ENCODE measurements around the gene IFT52.
"Not testable (repeated sequence)": the region's sequence is repeated elsewhere in the genome, so short reads cannot be mapped to it uniquely, and the experiment has no call there.

IFT52 gene

DNA sequence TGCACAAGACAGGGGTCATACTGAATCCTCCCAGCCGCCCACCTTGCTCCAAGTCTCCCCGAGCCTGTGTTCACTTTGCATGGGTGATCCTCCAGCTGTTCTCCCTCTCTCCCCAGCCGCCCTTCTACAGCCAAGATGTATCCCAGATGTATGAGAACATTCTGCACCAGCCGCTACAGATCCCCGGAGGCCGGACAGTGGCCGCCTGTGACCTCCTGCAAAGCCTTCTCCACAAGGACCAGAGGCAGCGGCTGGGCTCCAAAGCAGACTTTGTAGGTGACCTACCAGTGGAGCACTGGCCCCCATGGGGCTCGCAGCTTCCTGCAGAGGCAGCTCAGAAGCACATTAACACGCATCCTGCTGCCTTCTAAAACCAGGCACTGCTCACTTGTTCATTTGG, 14.6 kb upstream of the IFT52 start:
- no peaks in the 10 kb centered on the region for H3K36me3 Mint-ChIP-seq
- H3K4me3 Mint-ChIP-seq, result no peak overlapping the region

DNA sequence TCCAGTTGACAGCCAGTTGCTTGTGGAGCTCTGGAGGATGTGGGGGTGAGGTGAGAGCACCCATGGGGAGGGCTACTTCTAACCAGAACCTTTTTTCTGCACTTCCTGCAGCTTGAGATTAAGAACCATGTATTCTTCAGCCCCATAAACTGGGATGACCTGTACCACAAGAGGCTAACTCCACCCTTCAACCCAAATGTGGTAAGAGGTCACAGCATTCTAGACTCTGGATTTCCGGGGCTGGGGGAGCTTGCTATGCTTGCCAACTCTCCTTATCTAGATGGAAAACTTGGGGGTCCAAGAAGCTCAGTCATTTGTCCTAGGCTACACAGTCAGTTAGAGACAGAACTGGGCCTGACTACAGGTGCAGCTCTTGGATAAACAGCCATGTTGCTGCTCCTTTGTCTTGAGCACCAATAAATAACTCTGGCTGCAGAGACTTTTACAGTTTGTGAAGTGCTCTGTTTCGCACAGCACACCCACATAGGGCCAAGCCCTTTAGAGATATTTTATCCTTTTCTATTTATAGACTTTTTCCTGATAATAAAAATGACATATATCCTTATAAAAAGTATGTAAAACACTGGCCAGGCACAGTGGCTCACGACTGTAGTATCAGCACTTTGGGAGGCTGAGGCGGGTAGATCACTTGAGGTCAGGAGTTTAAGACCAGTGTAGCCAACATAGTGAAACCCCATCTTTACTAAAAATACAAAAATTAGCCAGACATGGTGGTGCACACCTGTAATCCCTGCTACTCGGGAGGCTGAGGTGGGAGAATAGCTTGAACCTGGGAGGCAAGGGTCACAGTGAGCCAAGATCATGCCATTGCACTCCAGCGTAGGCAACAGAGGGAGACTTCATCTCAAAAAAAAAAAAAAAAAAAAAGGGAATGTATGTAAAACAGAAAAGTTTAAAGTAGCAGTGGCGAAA, 10.6 kb upstream of the IFT52 start:
- ATAC-seq (ENCODE audit: low read depth), result no peak
- no peaks in the 10 kb centered on the region for H3K9me3 Mint-ChIP-seq

More for the DNA sequence above, 14.6 kb upstream of the IFT52 start:
- DNase-seq (ENCODE audit: low spot score in 2 of 2) (no peak), ATAC-seq (ENCODE audit: low read depth) (no peak)
- Mint-ChIP-seq H3K4me1 (no peaks in the 10 kb centered on the region), H3K9me3 (no peaks in the 10 kb centered on the region), H3K27me3 (no peaks in the 10 kb centered on the region), H3K27ac (no peak overlapping the region)

DNA sequence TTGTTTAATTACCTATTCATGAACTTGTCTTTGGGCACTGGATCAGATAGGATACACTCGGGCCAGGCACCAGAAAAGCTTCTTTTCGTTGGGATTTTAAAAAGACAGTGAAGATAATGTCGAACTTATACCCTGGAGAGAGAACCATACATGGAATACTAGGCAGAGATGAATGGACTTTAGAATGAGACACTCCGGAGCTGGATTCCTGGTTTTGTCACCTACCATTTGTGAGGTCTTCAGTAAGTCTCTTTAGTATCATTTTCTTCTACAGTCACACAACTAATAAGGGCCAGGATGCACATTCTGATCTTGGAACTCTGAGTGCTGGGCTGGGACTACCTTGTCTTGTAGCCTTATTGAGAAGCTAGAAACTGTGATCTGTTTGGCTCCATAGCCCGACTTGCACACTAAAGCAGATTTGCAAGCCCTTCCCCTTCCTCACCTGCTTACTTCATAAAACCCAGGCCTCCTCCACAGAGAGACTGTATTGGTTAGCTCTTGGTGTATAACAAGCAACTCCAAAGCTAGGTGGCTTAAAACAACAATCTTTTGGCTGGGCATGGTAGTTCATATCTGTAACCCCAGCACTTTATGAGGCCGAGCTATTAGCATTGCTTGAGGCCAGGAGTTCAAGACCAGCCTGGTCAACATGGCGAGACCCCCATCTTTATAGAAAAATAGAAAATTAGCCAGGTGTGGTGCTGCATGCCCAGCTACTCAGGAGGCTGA, 7.4 kb upstream of the IFT52 start:
- H3K4me3 Mint-ChIP-seq, result no peak overlapping the region
- ATAC-seq (ENCODE audit: low read depth) (no peak), DNase-seq (ENCODE audit: low spot score in 2 of 2) (no peak)
- H3K36me3 Mint-ChIP-seq, result no peaks in the 10 kb centered on the region
- no peaks in the 10 kb centered on the region for H3K4me1 Mint-ChIP-seq
- H3K27ac Mint-ChIP-seq, result no peak overlapping the region
- H3K9me3 Mint-ChIP-seq, result no peaks in the 10 kb centered on the region
- no peaks in the 10 kb centered on the region for H3K27me3 Mint-ChIP-seq

More for the DNA sequence above, 10.6 kb upstream of the IFT52 start:
- Mint-ChIP-seq H3K27ac (no peak overlapping the region), H3K27me3 (no peaks in the 10 kb centered on the region), H3K4me1 (no peaks in the 10 kb centered on the region), H3K4me3 (no peak overlapping the region), H3K36me3 (no peaks in the 10 kb centered on the region)
- DNase-seq (ENCODE audit: low spot score in 2 of 2), result no peak

- no peaks in the 10 kb centered on the region for H3K36me3 Mint-ChIP-seq
- H3K9me3 Mint-ChIP-seq, result no peaks in the 10 kb centered on the region
- ATAC-seq (ENCODE audit: low read depth) (no peak), DNase-seq (ENCODE audit: low spot score in 2 of 2) (no peak)
- no peaks in the 10 kb centered on the region for H3K4me1 Mint-ChIP-seq
- no peak overlapping the region for H3K27ac Mint-ChIP-seq
- H3K27me3 Mint-ChIP-seq, result no peaks in the 10 kb centered on the region
- no peak overlapping the region for H3K4me3 Mint-ChIP-seq
These were observed 6.7 kb upstream of the IFT52 start for GRCh38 chr20:43583982-43584432.

DNA sequence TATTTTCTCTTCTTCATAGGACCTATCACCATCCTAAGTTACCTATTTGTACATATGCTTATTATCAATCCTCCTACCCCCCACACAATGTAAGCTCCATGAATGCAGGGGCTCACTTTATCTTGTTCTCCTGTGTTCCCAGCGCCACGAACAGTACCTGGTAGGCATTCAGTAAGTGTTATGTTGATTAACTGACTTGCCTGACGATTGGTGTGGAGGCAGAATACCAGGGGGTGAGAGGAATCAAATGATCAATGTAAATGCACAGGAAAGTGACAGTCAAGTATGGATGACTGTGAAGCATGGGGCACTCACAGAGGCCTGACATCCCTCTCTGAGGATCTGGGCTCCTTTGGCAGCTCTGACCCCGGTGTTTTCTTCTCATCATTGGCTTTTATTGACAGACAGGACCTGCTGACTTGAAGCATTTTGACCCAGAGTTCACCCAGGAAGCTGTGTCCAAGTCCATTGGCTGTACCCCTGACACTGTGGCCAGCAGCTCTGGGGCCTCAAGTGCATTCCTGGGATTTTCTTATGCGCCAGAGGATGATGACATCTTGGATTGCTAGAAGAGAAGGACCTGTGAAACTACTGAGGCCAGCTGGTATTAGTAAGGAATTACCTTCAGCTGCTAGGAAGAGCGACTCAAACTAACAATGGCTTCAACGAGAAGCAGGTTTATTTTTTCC, 6.1 kb upstream of the IFT52 start:
- Mint-ChIP-seq H3K27me3 (no peaks in the 10 kb centered on the region), H3K36me3 (no peaks in the 10 kb centered on the region), H3K9me3 (no peaks in the 10 kb centered on the region), H3K4me1 (no peaks in the 10 kb centered on the region), H3K27ac (no peak overlapping the region), H3K4me3 (no peak overlapping the region)
- DNase-seq (ENCODE audit: low spot score in 2 of 2) (no peak), ATAC-seq (ENCODE audit: low read depth) (no peak)

DNA sequence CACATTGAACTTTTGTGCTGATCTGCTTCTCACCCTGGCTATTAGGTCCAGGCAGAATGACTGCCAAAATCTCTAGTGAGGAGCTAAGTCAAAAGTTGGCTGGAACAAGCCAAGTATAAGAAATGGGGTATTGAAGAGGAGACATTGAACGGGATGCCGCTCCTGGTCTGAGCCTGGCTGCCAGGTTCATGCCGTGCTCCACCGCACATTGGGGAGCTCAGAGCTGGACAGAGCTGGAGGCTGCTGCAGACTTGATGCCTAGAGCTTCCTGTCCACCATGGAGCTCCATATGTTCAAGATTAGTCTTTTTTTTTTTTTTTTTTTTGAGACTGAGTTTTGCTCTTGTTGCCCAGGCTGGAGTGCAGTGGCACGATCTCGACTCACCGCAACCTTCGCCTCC, 4.1 kb upstream of the IFT52 start:
- no peak for ATAC-seq (ENCODE audit: low read depth)
- H3K9me3 Mint-ChIP-seq, result no peaks in the 10 kb centered on the region
- H3K27ac Mint-ChIP-seq, result no peak overlapping the region
- DNase-seq (ENCODE audit: low spot score in 2 of 2), result no peak
- H3K4me1 Mint-ChIP-seq, result peaks cover 8% of the 10 kb centered on the region
- H3K36me3 Mint-ChIP-seq, result no peaks in the 10 kb centered on the region
- no peak overlapping the region for H3K4me3 Mint-ChIP-seq
- no peaks in the 10 kb centered on the region for H3K27me3 Mint-ChIP-seq

DNA sequence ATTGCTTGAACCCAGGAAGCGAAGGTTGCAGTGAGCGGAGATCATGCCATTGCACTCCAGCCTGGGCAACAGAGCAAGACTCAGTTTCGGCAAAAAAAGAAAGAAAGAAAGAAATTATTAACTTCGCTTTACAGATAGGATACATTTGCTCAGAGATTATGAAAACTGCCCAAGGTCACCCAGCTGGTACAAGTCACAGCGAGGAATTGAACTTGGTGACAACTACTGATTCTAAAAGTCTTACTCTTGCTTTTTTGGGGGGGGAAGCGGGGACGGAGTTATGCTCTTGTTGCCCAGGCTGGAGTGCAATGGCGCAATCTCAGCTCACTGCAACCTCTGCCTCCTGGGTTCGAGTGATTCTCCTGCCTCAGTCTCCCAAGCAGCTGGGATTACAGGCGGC, 2.2 kb upstream of the IFT52 start:
- H3K9me3 Mint-ChIP-seq; DNase-seq (ENCODE audit: low spot score in 2 of 2); H3K4me3 Mint-ChIP-seq; H3K36me3 Mint-ChIP-seq; H3K27me3 Mint-ChIP-seq; H3K27ac Mint-ChIP-seq; ATAC-seq (ENCODE audit: low read depth); H3K4me1 Mint-ChIP-seq: not testable (repeated sequence)

GRCh38 chr20:43590036-43590391, 723 bp upstream of the IFT52 start:
- H3K36me3 Mint-ChIP-seq, result peaks cover 2% of the 10 kb centered on the region
- H3K27me3 Mint-ChIP-seq, result no peaks in the 10 kb centered on the region
- no peak for DNase-seq (ENCODE audit: low spot score in 2 of 2)
- no peaks in the 10 kb centered on the region for H3K9me3 Mint-ChIP-seq
- ATAC-seq (ENCODE audit: low read depth), result no peak
- peak overlapping the region; percentile 96 for H3K27ac Mint-ChIP-seq
- peaks cover 11% of the 10 kb centered on the region for H3K4me1 Mint-ChIP-seq
- H3K4me3 Mint-ChIP-seq, result peak overlapping the region; percentile 93

- H3K27ac Mint-ChIP-seq; ATAC-seq (ENCODE audit: low read depth); H3K9me3 Mint-ChIP-seq; H3K4me3 Mint-ChIP-seq; H3K27me3 Mint-ChIP-seq; DNase-seq (ENCODE audit: low spot score in 2 of 2); H3K4me1 Mint-ChIP-seq: not testable (repeated sequence)
- H3K36me3 Mint-ChIP-seq, result peaks cover 31% of the 10 kb centered on the region
These were observed 11.2 kb downstream of the IFT52 start for GRCh38 chr20:43601960-43602359.

DNA sequence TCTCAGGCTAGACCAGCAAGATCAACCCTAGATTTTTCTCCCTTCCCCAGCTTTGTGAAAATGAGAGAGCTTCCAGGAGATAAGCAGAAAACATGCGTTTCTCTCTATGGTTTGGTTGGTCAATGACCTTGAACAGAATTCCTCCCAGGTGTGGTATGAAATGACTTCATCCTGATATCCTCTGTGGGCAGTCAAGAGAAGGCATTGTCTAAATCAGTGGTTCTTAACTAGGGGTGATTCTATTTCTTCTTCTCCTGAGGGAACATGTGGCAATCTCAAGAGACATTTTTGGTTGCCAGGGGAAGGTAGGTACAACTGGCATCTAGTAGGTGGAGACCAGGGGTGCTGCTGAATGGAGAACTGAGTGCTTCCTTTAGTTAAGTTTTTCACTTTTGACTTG, 12.4 kb downstream of the IFT52 start:
- H3K27ac Mint-ChIP-seq, result no peak overlapping the region
- H3K9me3 Mint-ChIP-seq, result no peaks in the 10 kb centered on the region
- no peak for ATAC-seq (ENCODE audit: low read depth)
- peaks cover 3% of the 10 kb centered on the region for H3K4me1 Mint-ChIP-seq
- no peak overlapping the region for H3K4me3 Mint-ChIP-seq
- H3K27me3 Mint-ChIP-seq, result no peaks in the 10 kb centered on the region
- no peak for DNase-seq (ENCODE audit: low spot score in 2 of 2)
- peaks cover 25% of the 10 kb centered on the region for H3K36me3 Mint-ChIP-seq

DNA sequence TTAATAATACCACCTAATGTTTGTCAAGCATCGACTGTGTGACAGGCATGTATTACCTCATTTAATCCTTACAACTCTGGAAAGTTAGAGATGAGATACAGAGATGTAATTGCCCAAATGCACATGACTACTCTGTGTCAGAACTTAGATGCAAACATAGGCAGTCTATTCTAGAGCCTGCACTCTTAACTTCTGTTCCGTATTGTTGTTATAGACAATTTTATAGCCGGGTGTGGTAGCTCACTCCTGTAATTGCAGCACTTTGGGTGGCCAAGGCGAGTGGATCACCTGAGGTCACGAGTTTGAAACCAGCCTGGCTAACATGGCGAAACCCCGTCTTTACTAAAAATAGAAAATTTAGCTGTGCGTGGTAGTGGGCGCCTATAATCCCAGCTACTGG, 15.0 kb downstream of the IFT52 start:
- no peak overlapping the region for H3K27ac Mint-ChIP-seq
- H3K4me1 Mint-ChIP-seq, result no peaks in the 10 kb centered on the region
- H3K27me3 Mint-ChIP-seq, result no peaks in the 10 kb centered on the region
- peaks cover 16% of the 10 kb centered on the region for H3K36me3 Mint-ChIP-seq
- ATAC-seq (ENCODE audit: low read depth), result no peak
- DNase-seq (ENCODE audit: low spot score in 2 of 2), result no peak
- H3K4me3 Mint-ChIP-seq, result no peak overlapping the region
- H3K9me3 Mint-ChIP-seq, result no peaks in the 10 kb centered on the region

- ATAC-seq (ENCODE audit: low read depth), result not testable (repeated sequence)
These were observed 16.5 kb downstream of the IFT52 start for GRCh38 chr20:43607278-43607677.

GRCh38 chr20:43631598-43631997, 40.9 kb downstream of the IFT52 start:
- peaks cover 16% of the 10 kb centered on the region for H3K36me3 Mint-ChIP-seq
- no peaks in the 10 kb centered on the region for H3K27me3 Mint-ChIP-seq
- ATAC-seq (ENCODE audit: low read depth) (no peak), DNase-seq (ENCODE audit: low spot score in 2 of 2) (no peak)
- no peaks in the 10 kb centered on the region for H3K9me3 Mint-ChIP-seq
- H3K4me3 Mint-ChIP-seq, result no peak overlapping the region
- H3K27ac Mint-ChIP-seq, result no peak overlapping the region
- no peaks in the 10 kb centered on the region for H3K4me1 Mint-ChIP-seq

More at GRCh38 chr20:43607278-43607677, 16.5 kb downstream of the IFT52 start:
- H3K4me3 Mint-ChIP-seq; H3K27me3 Mint-ChIP-seq; H3K27ac Mint-ChIP-seq; H3K4me1 Mint-ChIP-seq; DNase-seq (ENCODE audit: low spot score in 2 of 2); H3K9me3 Mint-ChIP-seq: not testable (repeated sequence)
- peaks cover 21% of the 10 kb centered on the region for H3K36me3 Mint-ChIP-seq

DNA sequence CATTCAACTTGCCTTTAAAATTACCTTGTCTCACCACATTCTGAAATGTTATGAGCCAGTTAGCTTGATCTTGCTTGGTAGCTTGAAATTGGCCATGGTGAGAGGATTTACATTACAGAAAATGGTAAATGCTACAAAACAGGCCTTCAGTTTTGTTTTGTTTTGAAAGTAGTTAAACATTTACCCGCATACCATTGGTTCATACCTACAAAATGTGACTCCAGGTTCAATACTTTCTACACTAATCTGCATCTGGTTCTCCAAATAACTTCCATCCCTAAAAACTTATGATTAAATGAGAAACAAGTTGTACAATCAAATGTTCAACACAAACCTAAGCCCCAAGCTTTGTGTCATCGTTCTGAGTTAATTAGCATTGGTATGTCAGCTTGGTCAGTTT, 45.7 kb downstream of the IFT52 start:
- no peaks in the 10 kb centered on the region for H3K4me1 Mint-ChIP-seq
- DNase-seq (ENCODE audit: low spot score in 2 of 2) (no peak), ATAC-seq (ENCODE audit: low read depth) (no peak)
- no peaks in the 10 kb centered on the region for H3K9me3 Mint-ChIP-seq
- no peak overlapping the region for H3K27ac Mint-ChIP-seq
- peaks cover 20% of the 10 kb centered on the region for H3K36me3 Mint-ChIP-seq
- no peaks in the 10 kb centered on the region for H3K27me3 Mint-ChIP-seq
- no peak overlapping the region for H3K4me3 Mint-ChIP-seq
